HTERT RPE-1 (cell line): ENCODE measurements around the gene EIF4E3.

Source experiments
- in situ Hi-C: fragments of 300-500 bp; cut with MboI; formaldehyde crosslinking; loops from 4 replicates; pipeline ENCODE4 v1.14.3; 2020; ENCODE audit warnings: low sequenced_read_pairs

EIF4E3 gene

GRCh38 chr3:71690341-71690841, 34.8 kb downstream of the EIF4E3 start:
- in situ Hi-C loops, result no loop called here

GRCh38 chr3:71689291-71689690, 35.9 kb downstream of the EIF4E3 start:
- in situ Hi-C loops, result no loop called here

- in situ Hi-C loops, result no loop called here
These were observed 37.1 kb downstream of the EIF4E3 start for GRCh38 chr3:71688121-71688520.

- in situ Hi-C loops, result no loop called here
These were observed 39.5 kb downstream of the EIF4E3 start for GRCh38 chr3:71685686-71686085.

GRCh38 chr3:71684757-71685386, 40.3 kb downstream of the EIF4E3 start:
- in situ Hi-C loops, result no loop called here

GRCh38 chr3:71684046-71684756, 41.0 kb downstream of the EIF4E3 start:
- in situ Hi-C loops, result no loop called here

GRCh38 chr3:71681224-71681668, 44.0 kb downstream of the EIF4E3 start:
- in situ Hi-C loops, result no loop called here

GRCh38 chr3:71680603-71681002, 44.6 kb downstream of the EIF4E3 start:
- in situ Hi-C loops, result no loop called here

GRCh38 chr3:71676931-71677330, 48.3 kb downstream of the EIF4E3 start:
- in situ Hi-C loops, result no loop called here

GRCh38 chr3:71673486-71673885, 51.7 kb downstream of the EIF4E3 start:
- in situ Hi-C loops, result no loop called here

- in situ Hi-C loops, result no loop called here
These were observed 52.4 kb downstream of the EIF4E3 start for GRCh38 chr3:71672807-71673206.

GRCh38 chr3:71672340-71672739, 52.9 kb downstream of the EIF4E3 start:
- in situ Hi-C loops, result no loop called here

GRCh38 chr3:71671216-71671845, 53.9 kb downstream of the EIF4E3 start:
- in situ Hi-C loops, result no loop called here

- in situ Hi-C loops, result no loop called here
These were observed 62.6 kb downstream of the EIF4E3 start for GRCh38 chr3:71662568-71662967.

GRCh38 chr3:71662056-71662455, 63.1 kb downstream of the EIF4E3 start:
- in situ Hi-C loops, result no loop called here

- in situ Hi-C loops, result no loop called here
These were observed 65.2 kb downstream of the EIF4E3 start for GRCh38 chr3:71659864-71660591.

GRCh38 chr3:71657831-71658530, 67.2 kb downstream of the EIF4E3 start:
- in situ Hi-C loops, result no loop called here

- in situ Hi-C loops, result no loop called here
These were observed 70.1 kb downstream of the EIF4E3 start for GRCh38 chr3:71655061-71655460.

- in situ Hi-C loops, result no loop called here
These were observed 71.8 kb downstream of the EIF4E3 start for GRCh38 chr3:71653414-71653807.

- in situ Hi-C loops, result no loop called here
These were observed 72.3 kb downstream of the EIF4E3 start for GRCh38 chr3:71652781-71653413.
